ENCODE data around the gene TRIM47. TPM values are rescaled to one million over a fixed set of nuclear protein-coding genes. Genes with fewer than 3 reads are reported as not detected.

Gene TRIM47
- total and polyA plus RNA-seq, 2 of the 13 experiments (the other 11 are each of a cell fraction or from before 2014, with no cell fraction given) = 33.5 to 82.0 TPM

DNA sequence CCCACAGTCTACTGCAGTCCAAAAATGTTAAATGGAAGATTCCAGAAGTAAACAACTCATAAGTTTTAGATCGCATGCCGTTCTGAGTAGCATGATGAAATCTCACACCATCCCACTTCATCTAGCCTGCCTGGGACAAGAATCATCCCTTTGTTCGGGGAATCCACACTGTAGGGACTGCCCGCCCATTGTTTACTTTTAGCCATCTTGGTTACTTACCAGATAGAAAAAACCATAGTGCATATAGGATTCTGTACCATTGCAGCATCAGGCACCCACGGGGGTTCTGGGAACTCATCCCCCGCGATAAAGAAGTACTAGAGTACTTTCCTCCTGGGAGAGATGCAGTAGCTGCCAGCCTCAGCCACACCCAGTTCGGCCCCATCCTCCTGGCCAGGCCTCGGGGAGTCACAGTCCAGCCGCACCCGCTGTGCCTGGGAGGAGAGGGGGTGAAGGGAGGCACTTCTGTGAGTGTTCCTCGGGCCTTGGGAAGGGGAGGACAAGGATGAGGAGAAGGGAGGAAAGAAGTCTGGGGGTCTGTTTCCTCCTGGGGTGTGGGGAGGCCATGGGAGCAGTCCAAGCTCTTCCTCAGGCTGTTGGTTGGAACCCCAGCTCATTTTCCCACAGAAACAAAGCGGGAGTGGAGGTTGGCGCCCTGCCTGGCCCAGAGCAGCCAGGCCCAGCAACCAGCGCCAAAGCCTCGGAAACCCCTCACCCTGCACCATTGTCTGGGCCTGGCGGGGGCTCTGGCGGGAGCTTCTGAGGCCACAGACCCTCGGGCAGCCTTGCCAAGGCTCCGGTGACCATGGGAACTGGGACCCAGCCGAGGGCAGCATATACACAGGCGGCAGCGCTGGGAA lies 8.9 kb downstream of the TRIM47 start (continued):
- TF ChIP-seq, protein P1, sequence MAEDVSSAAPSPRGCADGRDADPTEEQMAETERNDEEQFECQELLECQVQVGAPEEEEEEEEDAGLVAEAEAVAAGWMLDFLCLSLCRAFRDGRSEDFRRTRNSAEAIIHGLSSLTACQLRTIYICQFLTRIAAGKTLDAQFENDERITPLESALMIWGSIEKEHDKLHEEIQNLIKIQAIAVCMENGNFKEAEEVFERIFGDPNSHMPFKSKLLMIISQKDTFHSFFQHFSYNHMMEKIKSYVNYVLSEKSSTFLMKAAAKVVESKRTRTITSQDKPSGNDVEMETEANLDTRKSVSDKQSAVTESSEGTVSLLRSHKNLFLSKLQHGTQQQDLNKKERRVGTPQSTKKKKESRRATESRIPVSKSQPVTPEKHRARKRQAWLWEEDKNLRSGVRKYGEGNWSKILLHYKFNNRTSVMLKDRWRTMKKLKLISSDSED (CRISPR knock-in tag; IDR thresholded peaks at IDR 0.05) = no peak
- TF ChIP-seq ZFP1 (CRISPR knock-in tag; IDR thresholded peaks at IDR 0.05) = no peak; the same call in 1 of the 2 replicates
- peak; percentile 42; the same call in 1 of the 2 replicates for TF ChIP-seq NFKB2 (CRISPR knock-in tag; IDR thresholded peaks at IDR 0.05; ENCODE audit: borderline replicate concordance)
- no peak for TF ChIP-seq TEAD2 (CRISPR knock-in tag; IDR thresholded peaks at IDR 0.05)
- TF ChIP-seq SP2 (CRISPR knock-in tag; IDR thresholded peaks at IDR 0.05) = no peak
- no peak for TF ChIP-seq STAT5B (CRISPR knock-in tag; IDR thresholded peaks at IDR 0.05)
- TF ChIP-seq, protein P2, sequence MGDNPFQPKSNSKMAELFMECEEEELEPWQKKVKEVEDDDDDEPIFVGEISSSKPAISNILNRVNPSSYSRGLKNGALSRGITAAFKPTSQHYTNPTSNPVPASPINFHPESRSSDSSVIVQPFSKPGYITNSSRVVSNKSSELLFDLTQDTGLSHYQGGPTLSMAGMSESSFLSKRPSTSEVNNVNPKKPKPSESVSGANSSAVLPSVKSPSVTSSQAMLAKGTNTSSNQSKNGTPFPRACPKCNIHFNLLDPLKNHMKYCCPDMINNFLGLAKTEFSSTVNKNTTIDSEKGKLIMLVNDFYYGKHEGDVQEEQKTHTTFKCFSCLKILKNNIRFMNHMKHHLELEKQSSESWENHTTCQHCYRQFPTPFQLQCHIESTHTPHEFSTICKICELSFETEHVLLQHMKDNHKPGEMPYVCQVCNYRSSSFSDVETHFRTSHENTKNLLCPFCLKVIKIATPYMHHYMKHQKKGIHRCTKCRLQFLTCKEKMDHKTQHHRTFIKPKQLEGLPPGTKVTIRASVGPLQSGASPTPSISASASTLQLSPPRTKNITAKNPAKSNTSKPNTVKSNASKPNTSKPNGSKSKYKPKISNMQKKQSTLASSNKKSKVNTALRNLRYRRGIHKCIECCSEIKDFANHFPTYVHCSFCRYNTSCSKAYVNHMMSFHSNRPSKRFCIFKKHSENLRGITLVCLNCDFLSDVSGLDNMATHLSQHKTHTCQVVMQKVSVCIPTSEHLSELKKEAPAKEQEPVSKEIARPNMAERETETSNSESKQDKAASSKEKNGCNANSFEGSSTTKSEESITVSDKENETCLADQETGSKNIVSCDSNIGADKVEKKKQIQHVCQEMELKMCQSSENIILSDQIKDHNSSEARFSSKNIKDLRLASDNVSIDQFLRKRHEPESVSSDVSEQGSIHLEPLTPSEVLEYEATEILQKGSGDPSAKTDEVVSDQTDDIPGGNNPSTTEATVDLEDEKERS (CRISPR knock-in tag; IDR thresholded peaks at IDR 0.05) = peak; percentile 90
- TF ChIP-seq ZNF333 (CRISPR knock-in tag; IDR thresholded peaks at IDR 0.05; ENCODE audit: borderline replicate concordance) = no peak
- TF ChIP-seq, protein P3, sequence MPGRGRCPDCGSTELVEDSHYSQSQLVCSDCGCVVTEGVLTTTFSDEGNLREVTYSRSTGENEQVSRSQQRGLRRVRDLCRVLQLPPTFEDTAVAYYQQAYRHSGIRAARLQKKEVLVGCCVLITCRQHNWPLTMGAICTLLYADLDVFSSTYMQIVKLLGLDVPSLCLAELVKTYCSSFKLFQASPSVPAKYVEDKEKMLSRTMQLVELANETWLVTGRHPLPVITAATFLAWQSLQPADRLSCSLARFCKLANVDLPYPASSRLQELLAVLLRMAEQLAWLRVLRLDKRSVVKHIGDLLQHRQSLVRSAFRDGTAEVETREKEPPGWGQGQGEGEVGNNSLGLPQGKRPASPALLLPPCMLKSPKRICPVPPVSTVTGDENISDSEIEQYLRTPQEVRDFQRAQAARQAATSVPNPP (CRISPR knock-in tag; IDR thresholded peaks at IDR 0.05) = no peak
- TF ChIP-seq, protein P4, sequence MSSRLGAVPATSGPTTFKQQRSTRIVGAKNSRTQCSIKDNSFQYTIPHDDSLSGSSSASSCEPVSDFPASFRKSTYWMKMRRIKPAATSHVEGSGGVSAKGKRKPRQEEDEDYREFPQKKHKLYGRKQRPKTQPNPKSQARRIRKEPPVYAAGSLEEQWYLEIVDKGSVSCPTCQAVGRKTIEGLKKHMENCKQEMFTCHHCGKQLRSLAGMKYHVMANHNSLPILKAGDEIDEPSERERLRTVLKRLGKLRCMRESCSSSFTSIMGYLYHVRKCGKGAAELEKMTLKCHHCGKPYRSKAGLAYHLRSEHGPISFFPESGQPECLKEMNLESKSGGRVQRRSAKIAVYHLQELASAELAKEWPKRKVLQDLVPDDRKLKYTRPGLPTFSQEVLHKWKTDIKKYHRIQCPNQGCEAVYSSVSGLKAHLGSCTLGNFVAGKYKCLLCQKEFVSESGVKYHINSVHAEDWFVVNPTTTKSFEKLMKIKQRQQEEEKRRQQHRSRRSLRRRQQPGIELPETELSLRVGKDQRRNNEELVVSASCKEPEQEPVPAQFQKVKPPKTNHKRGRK (CRISPR knock-in tag; IDR thresholded peaks at IDR 0.05) = peak; percentile 42; the same call in 1 of the 2 replicates
- TF ChIP-seq, protein P5, sequence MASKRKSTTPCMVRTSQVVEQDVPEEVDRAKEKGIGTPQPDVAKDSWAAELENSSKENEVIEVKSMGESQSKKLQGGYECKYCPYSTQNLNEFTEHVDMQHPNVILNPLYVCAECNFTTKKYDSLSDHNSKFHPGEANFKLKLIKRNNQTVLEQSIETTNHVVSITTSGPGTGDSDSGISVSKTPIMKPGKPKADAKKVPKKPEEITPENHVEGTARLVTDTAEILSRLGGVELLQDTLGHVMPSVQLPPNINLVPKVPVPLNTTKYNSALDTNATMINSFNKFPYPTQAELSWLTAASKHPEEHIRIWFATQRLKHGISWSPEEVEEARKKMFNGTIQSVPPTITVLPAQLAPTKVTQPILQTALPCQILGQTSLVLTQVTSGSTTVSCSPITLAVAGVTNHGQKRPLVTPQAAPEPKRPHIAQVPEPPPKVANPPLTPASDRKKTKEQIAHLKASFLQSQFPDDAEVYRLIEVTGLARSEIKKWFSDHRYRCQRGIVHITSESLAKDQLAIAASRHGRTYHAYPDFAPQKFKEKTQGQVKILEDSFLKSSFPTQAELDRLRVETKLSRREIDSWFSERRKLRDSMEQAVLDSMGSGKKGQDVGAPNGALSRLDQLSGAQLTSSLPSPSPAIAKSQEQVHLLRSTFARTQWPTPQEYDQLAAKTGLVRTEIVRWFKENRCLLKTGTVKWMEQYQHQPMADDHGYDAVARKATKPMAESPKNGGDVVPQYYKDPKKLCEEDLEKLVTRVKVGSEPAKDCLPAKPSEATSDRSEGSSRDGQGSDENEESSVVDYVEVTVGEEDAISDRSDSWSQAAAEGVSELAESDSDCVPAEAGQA (IDR thresholded peaks at IDR 0.05; ENCODE audit: low read depth) = no peak
- TF ChIP-seq, protein P5 (CRISPR knock-in tag; IDR thresholded peaks at IDR 0.05; ENCODE audit: borderline replicate concordance) = no peak
- no peak for TF ChIP-seq ZNF282 (IDR thresholded peaks at IDR 0.05; ENCODE audit: partially characterized antibody)

All from HepG2 (cell line).